Measurements from ENCODE around the gene ZNF576.
A peak's percentile ranks its signal among the peaks of the same experiment; 100 is the strongest.

Gene ZNF576

DNA sequence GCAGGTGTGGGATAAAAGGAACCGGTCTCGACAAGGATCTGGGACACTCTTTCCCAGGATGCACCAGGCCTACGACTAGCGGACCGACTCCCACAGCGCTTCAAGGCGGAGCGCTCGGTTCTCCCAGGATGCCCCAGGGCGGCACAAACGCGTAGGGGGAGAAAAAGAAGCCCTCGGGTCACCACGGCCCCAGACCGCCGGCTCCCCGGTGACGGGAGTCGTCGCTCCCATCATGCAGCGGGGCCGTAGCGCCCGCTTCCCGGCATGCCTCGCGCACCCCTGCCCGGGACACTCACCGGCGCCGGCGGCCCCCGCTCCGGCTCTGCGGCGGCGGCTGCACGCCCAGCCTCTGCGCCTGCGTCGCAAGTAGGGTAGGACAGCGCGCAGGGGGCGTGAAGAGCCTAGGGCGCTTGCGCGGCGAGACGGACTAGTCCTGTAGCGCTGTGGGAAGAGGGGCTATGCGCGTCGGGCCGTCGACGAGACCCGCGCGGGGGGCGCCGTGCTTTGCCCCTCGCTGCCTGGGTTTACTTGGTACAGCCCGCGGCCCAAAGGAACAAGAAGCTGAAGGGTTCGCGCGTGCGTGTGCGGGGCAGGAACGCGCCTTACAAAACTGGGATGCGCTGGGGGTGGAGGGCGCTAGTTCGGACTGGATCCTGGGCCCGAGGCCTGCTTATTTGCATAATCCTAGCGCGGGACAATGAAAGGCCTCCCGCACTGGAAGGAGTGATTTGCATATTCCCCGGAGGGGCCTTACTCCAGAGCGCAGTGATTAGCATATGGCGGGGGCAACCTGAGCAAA, 23.1 kb downstream of the ZNF576 start, which contains the start of gene ZNF428:
Gene ZNF428 (minus strand): TSS at position 368 of the 799 bp plus-strand sequence. CDS start 5,325 bp downstream, outside the sequence.
- peak within 1 kb of the TSS; percentile 80 for H3K4me3 ChIP-seq (ENCODE audit: low read depth, low read length)
- no peaks in the 10 kb centered on the region for H3K27me3 ChIP-seq (ENCODE audit: control insufficient read depth, insufficient read depth, low read length)
- no peaks in the 10 kb centered on the region for H3K36me3 ChIP-seq (ENCODE audit: control insufficient read depth, insufficient read depth, low read length)
- H3K9me3 ChIP-seq (ENCODE audit: control insufficient read depth, low read length): no peaks in the 10 kb centered on the region
- peak within 1 kb of the TSS; percentile 79 for H3K9ac ChIP-seq
- peak within 1 kb of the TSS; percentile 98 for H3K4me2 ChIP-seq (ENCODE audit: low read length)
- H3K79me2 ChIP-seq: peaks cover 8% of the 10 kb centered on the region
- H2AFZ ChIP-seq: peak within 1 kb of the TSS; percentile 92
- H3K27ac ChIP-seq: peak within 1 kb of the TSS; percentile 89
- TF ChIP-seq, protein P1, sequence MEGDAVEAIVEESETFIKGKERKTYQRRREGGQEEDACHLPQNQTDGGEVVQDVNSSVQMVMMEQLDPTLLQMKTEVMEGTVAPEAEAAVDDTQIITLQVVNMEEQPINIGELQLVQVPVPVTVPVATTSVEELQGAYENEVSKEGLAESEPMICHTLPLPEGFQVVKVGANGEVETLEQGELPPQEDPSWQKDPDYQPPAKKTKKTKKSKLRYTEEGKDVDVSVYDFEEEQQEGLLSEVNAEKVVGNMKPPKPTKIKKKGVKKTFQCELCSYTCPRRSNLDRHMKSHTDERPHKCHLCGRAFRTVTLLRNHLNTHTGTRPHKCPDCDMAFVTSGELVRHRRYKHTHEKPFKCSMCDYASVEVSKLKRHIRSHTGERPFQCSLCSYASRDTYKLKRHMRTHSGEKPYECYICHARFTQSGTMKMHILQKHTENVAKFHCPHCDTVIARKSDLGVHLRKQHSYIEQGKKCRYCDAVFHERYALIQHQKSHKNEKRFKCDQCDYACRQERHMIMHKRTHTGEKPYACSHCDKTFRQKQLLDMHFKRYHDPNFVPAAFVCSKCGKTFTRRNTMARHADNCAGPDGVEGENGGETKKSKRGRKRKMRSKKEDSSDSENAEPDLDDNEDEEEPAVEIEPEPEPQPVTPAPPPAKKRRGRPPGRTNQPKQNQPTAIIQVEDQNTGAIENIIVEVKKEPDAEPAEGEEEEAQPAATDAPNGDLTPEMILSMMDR (IDR thresholded peaks at IDR 0.05): no peak
- H3K4me1 ChIP-seq: peaks cover 3% of the 10 kb centered on the region

GRCh38 chr19:43620061-43621001, 23.9 kb downstream of the ZNF576 start:
- H3K27me3 ChIP-seq (ENCODE audit: control insufficient read depth, insufficient read depth, low read length): no peaks in the 10 kb centered on the region
- no peaks in the 10 kb centered on the region for H3K9me3 ChIP-seq (ENCODE audit: control insufficient read depth, low read length)
- H3K4me2 ChIP-seq (ENCODE audit: low read length): peak overlapping the region; percentile 98
- peaks cover 8% of the 10 kb centered on the region for H3K79me2 ChIP-seq
- H3K27ac ChIP-seq: peak overlapping the region; percentile 89
- H3K9ac ChIP-seq: no peak overlapping the region
- H3K4me1 ChIP-seq: peaks cover 3% of the 10 kb centered on the region
- no peaks in the 10 kb centered on the region for H3K36me3 ChIP-seq (ENCODE audit: control insufficient read depth, insufficient read depth, low read length)
- TF ChIP-seq, protein P1 (IDR thresholded peaks at IDR 0.05): no peak
- peak overlapping the region; percentile 80 for H3K4me3 ChIP-seq (ENCODE audit: low read depth, low read length)
- peak overlapping the region; percentile 92 for H2AFZ ChIP-seq

DNA sequence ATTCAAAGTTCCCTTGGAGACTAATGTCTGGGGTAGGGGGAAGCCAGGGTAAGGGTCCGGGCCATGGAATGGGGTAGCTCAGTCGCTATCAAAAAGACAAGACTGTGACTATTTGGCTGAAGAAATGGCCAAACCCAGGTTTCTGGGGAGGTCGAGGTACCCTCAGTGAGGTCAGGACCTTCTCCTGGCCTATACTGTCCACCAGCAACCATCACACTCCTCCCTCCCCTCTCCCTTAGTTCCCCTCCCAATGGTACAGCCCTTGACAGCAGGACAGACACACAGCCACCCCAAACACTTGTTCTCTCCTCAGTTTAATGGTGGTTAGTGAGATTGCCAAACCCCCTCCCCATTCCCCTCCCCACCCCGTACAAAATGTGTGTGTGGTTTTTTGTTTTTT, 25.7 kb downstream of the ZNF576 start:
- Histone ChIP-seq H3K9ac (no peak overlapping the region), H3K9me3 (ENCODE audit: control insufficient read depth, low read length) (no peaks in the 10 kb centered on the region), H3K27me3 (ENCODE audit: control insufficient read depth, insufficient read depth, low read length) (no peaks in the 10 kb centered on the region), H2AFZ (no peak overlapping the region), H3K4me1 (peaks cover 3% of the 10 kb centered on the region), H3K27ac (no peak overlapping the region), H3K4me2 (ENCODE audit: low read length) (no peak overlapping the region), H3K79me2 (peaks cover 8% of the 10 kb centered on the region), H3K36me3 (ENCODE audit: control insufficient read depth, insufficient read depth, low read length) (no peaks in the 10 kb centered on the region), H3K4me3 (ENCODE audit: low read depth, low read length) (no peak overlapping the region)
- TF ChIP-seq, protein P1 (IDR thresholded peaks at IDR 0.05): no peak

GRCh38 chr19:43622956-43623355, 26.6 kb downstream of the ZNF576 start:
- H3K27me3 ChIP-seq (ENCODE audit: control insufficient read depth, insufficient read depth, low read length): no peaks in the 10 kb centered on the region
- H3K4me2 ChIP-seq (ENCODE audit: low read length): no peak overlapping the region
- H3K36me3 ChIP-seq (ENCODE audit: control insufficient read depth, insufficient read depth, low read length): no peaks in the 10 kb centered on the region
- TF ChIP-seq, protein P1 (IDR thresholded peaks at IDR 0.05): no peak
- no peak overlapping the region for H3K4me3 ChIP-seq (ENCODE audit: low read depth, low read length)
- no peak overlapping the region for H3K9ac ChIP-seq
- no peaks in the 10 kb centered on the region for H3K9me3 ChIP-seq (ENCODE audit: control insufficient read depth, low read length)
- no peak overlapping the region for H2AFZ ChIP-seq
- peaks cover 3% of the 10 kb centered on the region for H3K4me1 ChIP-seq
- no peak overlapping the region for H3K27ac ChIP-seq
- peaks cover 11% of the 10 kb centered on the region for H3K79me2 ChIP-seq
